ENCODE results near the gene LGMN. TPM values are rescaled to one million over a fixed set of nuclear protein-coding genes. Genes with fewer than 3 reads are reported as not detected.

The LGMN gene
- total RNA-seq, 2 experiments from 2014 or later: 22.1 to 27.7 TPM

- intact Hi-C loops (cut with micrococcal nuclease; ENCODE audit: unreplicated experiment): no loop called here
- H3K9me2 ChIP-seq (ENCODE audit: insufficient read depth, low read length): no peaks in the 10 kb centered on the region
- H3K4me2 ChIP-seq (ENCODE audit: low read length): no peak overlapping the region
- no peak for TF ChIP-seq EZH2phosphoT487 (IDR thresholded peaks at IDR 0.05; ENCODE audit: borderline replicate concordance, low read depth, low read length)
- no peak overlapping the region for H3K27ac ChIP-seq (ENCODE audit: low read depth, low read length, poor library complexity, severe bottlenecking)
- H2AFZ ChIP-seq (ENCODE audit: low read length): no peak overlapping the region
- no TSS peak for BruUV-seq (replicated peaks)
- H3K36me3 ChIP-seq (ENCODE audit: insufficient read depth, low read length): peaks cover 22% of the 10 kb centered on the region
- no peaks in the 10 kb centered on the region for H3K79me2 ChIP-seq (ENCODE audit: insufficient read depth, low read depth, low read length)
- H3K9me3 ChIP-seq (ENCODE audit: low read length): no peaks in the 10 kb centered on the region; the same call in 1 of the 2 replicates
- H3K4me1 ChIP-seq (ENCODE audit: insufficient read depth, low read length, poor library complexity, severe bottlenecking): no peaks in the 10 kb centered on the region
- H3K4me3 ChIP-seq (ENCODE audit: low read depth, low read length, poor library complexity, severe bottlenecking): no peak overlapping the region
- POLR2A ChIA-PET: no interaction called here
- CTCF ChIA-PET (ENCODE audit: unreplicated experiment): no interaction called here
- no peaks in the 10 kb centered on the region for H4K20me1 ChIP-seq (ENCODE audit: insufficient read depth, low read length)
- no peak for DNase-seq (ENCODE audit: low spot score)
Measured at GRCh38 chr14:92724516-92725340, 23.7 kb downstream of the LGMN start.

GRCh38 chr14:92719890-92720323 lies 28.5 kb downstream of the LGMN start:
- H3K27ac ChIP-seq (ENCODE audit: low read depth, low read length, poor library complexity, severe bottlenecking): no peak overlapping the region
- ChIA-PET CTCF (ENCODE audit: unreplicated experiment) (no interaction called here), POLR2A (interaction anchor here (0.5 to 0.6 kb wide), 2 partner anchors 12 to 1299 kb away, joined by 3 read pairs; no protein-coding TSS in a partner anchor)
- BruUV-seq (replicated peaks): no TSS peak
- H3K79me2 ChIP-seq (ENCODE audit: insufficient read depth, low read depth, low read length): no peaks in the 10 kb centered on the region
- no peaks in the 10 kb centered on the region for H4K20me1 ChIP-seq (ENCODE audit: insufficient read depth, low read length)
- no peak overlapping the region for H3K4me3 ChIP-seq (ENCODE audit: low read depth, low read length, poor library complexity, severe bottlenecking)
- no peaks in the 10 kb centered on the region; the same call in 1 of the 2 replicates for H3K9me3 ChIP-seq (ENCODE audit: low read length)
- H3K9me2 ChIP-seq (ENCODE audit: insufficient read depth, low read length): no peaks in the 10 kb centered on the region
- no peak overlapping the region for H2AFZ ChIP-seq (ENCODE audit: low read length)
- peaks cover 18% of the 10 kb centered on the region for H3K36me3 ChIP-seq (ENCODE audit: insufficient read depth, low read length)
- H3K4me1 ChIP-seq (ENCODE audit: insufficient read depth, low read length, poor library complexity, severe bottlenecking): no peaks in the 10 kb centered on the region
- no peak overlapping the region for H3K4me2 ChIP-seq (ENCODE audit: low read length)
- no peak for DNase-seq (ENCODE audit: low spot score)
- intact Hi-C loops (cut with micrococcal nuclease; ENCODE audit: unreplicated experiment): no loop called here
- TF ChIP-seq EZH2phosphoT487 (IDR thresholded peaks at IDR 0.05; ENCODE audit: borderline replicate concordance, low read depth, low read length) (no peak), CTCF (conservative IDR thresholded peaks at IDR 0.05; ENCODE audit: low read length) (no peak)

- Histone ChIP-seq H3K9me3 (ENCODE audit: low read length) (no peaks in the 10 kb centered on the region; the same call in 1 of the 2 replicates), H2AFZ (ENCODE audit: low read length) (no peak overlapping the region), H4K20me1 (ENCODE audit: insufficient read depth, low read length) (no peaks in the 10 kb centered on the region), H3K27ac (ENCODE audit: low read depth, low read length, poor library complexity, severe bottlenecking) (no peak overlapping the region), H3K9me2 (ENCODE audit: insufficient read depth, low read length) (no peaks in the 10 kb centered on the region), H3K36me3 (ENCODE audit: insufficient read depth, low read length) (peaks cover 14% of the 10 kb centered on the region), H3K4me3 (ENCODE audit: low read depth, low read length, poor library complexity, severe bottlenecking) (no peak overlapping the region), H3K79me2 (ENCODE audit: insufficient read depth, low read depth, low read length) (no peaks in the 10 kb centered on the region), H3K4me2 (ENCODE audit: low read length) (no peak overlapping the region), H3K4me1 (ENCODE audit: insufficient read depth, low read length, poor library complexity, severe bottlenecking) (no peaks in the 10 kb centered on the region)
- no TSS peak for BruUV-seq (replicated peaks)
- ChIA-PET POLR2A (no interaction called here), CTCF (ENCODE audit: unreplicated experiment) (no interaction called here)
- TF ChIP-seq EZH2phosphoT487 (IDR thresholded peaks at IDR 0.05; ENCODE audit: borderline replicate concordance, low read depth, low read length) (no peak), CTCF (conservative IDR thresholded peaks at IDR 0.05; ENCODE audit: low read length) (no peak)
- DNase-seq (ENCODE audit: low spot score): no peak
- intact Hi-C loops (cut with micrococcal nuclease; ENCODE audit: unreplicated experiment): no loop called here
Measured at GRCh38 chr14:92719421-92719820, 29.0 kb downstream of the LGMN start.
